OCI-LY3 (cell line): ENCODE data around the gene IL20RA.

Source experiments
- H2AFZ ChIP-seq: fragments of 200-600, 300-600 bp; shearing (Covaris generic); 2 replicates; pipeline ENCODE4 v1.6.0; 2014; ENCODE audit warnings: antibody characterized with exemption, low read depth, low read length
- H3K27ac ChIP-seq: fragments of 200-600, 300-600 bp; sonication (generic); 2 replicates; pipeline ENCODE4 v1.5.1; 2014; ENCODE audit warnings: mild to moderate bottlenecking, low read length, moderate library complexity, mixed read lengths
- H3K27me3 ChIP-seq: fragments of 200-600, 300-600 bp; sonication (generic); 2 replicates; pipeline ENCODE4 v1.6.1; 2014; ENCODE audit warnings: low read depth, low read length, mixed read lengths
- H3K36me3 ChIP-seq: fragments of 200-600, 300-600 bp; sonication (generic); replicated peaks from 2 replicates; pipeline ENCODE3; 2014; ENCODE audit warnings: low read depth, low read length, mixed read lengths
- H3K4me1 ChIP-seq: fragments of 300-600, 200-600 bp; sonication (generic); 2 replicates; pipeline ENCODE4 v1.6.1; 2014; ENCODE audit warnings: low read length, mixed read lengths
- H3K4me2 ChIP-seq: fragments of 200-600, 300-600 bp; sonication (generic); 2 replicates; pipeline ENCODE4 v1.6.1; 2014; ENCODE audit warnings: low read length, mixed read lengths
- H3K4me3 ChIP-seq: fragments of 300-600, 200-600 bp; sonication (generic); 2 replicates; pipeline ENCODE4 v1.5.1; 2014; ENCODE audit warnings: antibody characterized with exemption, mild to moderate bottlenecking, low read length, moderate library complexity
- H3K79me2 ChIP-seq: fragments of 300-600, 200-600 bp; shearing (Covaris generic); 2 replicates; pipeline ENCODE4 v1.6.1; 2014; ENCODE audit warnings: mild to moderate bottlenecking, low read length, mixed read lengths
- H3K9ac ChIP-seq: fragments of 300-600, 200-600 bp; shearing (Covaris generic); 2 replicates; pipeline ENCODE4 v1.6.0; 2014; ENCODE audit warnings: mild to moderate bottlenecking, low read length, moderate library complexity
- H3K9me3 ChIP-seq: fragments of 200-600, 300-600 bp; shearing (Covaris generic); 2 replicates; pipeline ENCODE4 v1.6.1; 2014; ENCODE audit warnings: low read length, mixed read lengths; ENCODE audit not compliant: insufficient read depth
- H4K20me1 ChIP-seq: fragments of 200-600, 300-600 bp; sonication (generic); 2 replicates; pipeline ENCODE4 v1.6.1; 2016; ENCODE audit warnings: low read length, mixed read lengths; ENCODE audit not compliant: insufficient read depth
- EZH2phosphoT487 ChIP-seq: fragments of 200-600 bp; shearing (Covaris generic); IDR thresholded peaks from 2 replicates; pipeline ENCODE4 v1.6.1; 2018; ENCODE audit warnings: antibody characterized with exemption, mixed run types, low read depth
- TF ChIP-seq, protein P1 (sequence below): fragments of 200-600, 300-600 bp; sonication (generic); IDR thresholded peaks from 2 replicates; pipeline ENCODE4 v1.5.1; 2014; ENCODE audit warnings: antibody characterized with exemption, low read length, low read depth

Gene IL20RA

DNA sequence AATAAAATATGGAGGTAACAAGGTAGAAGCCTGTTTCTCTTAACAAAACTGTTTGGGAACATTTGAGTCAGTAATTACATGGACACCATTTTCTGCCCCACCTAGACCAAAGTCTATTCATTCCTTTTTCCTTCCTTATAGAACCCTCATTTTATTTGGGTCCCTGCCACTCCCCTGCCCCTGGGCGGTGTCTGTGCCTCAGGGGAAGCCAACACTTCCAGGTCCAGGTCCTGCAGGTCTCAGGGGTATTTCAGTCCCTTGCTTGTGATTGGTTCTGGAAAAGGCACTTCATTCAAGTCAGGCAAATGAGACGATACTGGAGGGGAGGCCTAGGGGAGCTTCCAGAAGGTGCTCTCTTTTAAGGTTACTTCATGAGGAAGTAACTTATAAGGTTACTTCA lies 80.4 kb downstream of the IL20RA start:
- Histone ChIP-seq H3K9ac (no peak overlapping the region), H4K20me1 (no peaks in the 10 kb centered on the region), H3K27me3 (no peaks in the 10 kb centered on the region), H3K79me2 (no peaks in the 10 kb centered on the region), H3K27ac (no peak overlapping the region), H3K4me3 (no peak overlapping the region), H3K36me3 (no peaks in the 10 kb centered on the region), H3K4me2 (no peak overlapping the region), H3K4me1 (no peaks in the 10 kb centered on the region; the same call in 1 of the 2 replicates), H3K9me3 (no peaks in the 10 kb centered on the region), H2AFZ (no peak overlapping the region)
- TF ChIP-seq EZH2phosphoT487 = no peak
- TF ChIP-seq, protein P1, sequence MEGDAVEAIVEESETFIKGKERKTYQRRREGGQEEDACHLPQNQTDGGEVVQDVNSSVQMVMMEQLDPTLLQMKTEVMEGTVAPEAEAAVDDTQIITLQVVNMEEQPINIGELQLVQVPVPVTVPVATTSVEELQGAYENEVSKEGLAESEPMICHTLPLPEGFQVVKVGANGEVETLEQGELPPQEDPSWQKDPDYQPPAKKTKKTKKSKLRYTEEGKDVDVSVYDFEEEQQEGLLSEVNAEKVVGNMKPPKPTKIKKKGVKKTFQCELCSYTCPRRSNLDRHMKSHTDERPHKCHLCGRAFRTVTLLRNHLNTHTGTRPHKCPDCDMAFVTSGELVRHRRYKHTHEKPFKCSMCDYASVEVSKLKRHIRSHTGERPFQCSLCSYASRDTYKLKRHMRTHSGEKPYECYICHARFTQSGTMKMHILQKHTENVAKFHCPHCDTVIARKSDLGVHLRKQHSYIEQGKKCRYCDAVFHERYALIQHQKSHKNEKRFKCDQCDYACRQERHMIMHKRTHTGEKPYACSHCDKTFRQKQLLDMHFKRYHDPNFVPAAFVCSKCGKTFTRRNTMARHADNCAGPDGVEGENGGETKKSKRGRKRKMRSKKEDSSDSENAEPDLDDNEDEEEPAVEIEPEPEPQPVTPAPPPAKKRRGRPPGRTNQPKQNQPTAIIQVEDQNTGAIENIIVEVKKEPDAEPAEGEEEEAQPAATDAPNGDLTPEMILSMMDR = no peak

DNA sequence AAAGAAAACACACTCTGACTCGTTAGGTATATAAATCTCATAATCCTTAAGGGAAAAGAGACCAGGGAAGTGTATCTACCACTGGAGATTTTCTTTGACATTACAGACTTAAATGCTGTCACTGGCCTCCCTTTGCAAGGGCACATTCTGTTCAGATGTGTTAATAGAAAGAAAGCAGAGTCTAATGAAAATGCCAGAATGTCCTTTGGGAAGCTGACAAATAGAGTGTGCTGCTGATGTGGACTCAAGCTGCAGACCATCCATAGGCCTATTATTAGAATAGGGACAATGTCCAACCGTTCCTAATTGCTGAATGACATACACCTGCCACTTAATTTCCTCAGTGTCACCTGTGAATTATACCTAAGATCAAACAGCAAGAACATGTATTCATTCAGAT lies 81.5 kb downstream of the IL20RA start:
- H3K27ac ChIP-seq = no peak overlapping the region
- H3K27me3 ChIP-seq = no peaks in the 10 kb centered on the region
- H3K79me2 ChIP-seq = no peaks in the 10 kb centered on the region
- H3K36me3 ChIP-seq = no peaks in the 10 kb centered on the region
- H3K9me3 ChIP-seq = no peaks in the 10 kb centered on the region
- H3K4me2 ChIP-seq = no peak overlapping the region
- H3K9ac ChIP-seq = no peak overlapping the region
- H4K20me1 ChIP-seq = no peaks in the 10 kb centered on the region
- no peak for TF ChIP-seq EZH2phosphoT487
- TF ChIP-seq, protein P1 = no peak
- H3K4me3 ChIP-seq = no peak overlapping the region
- H3K4me1 ChIP-seq = no peaks in the 10 kb centered on the region; the same call in 1 of the 2 replicates
- H2AFZ ChIP-seq = no peak overlapping the region

DNA sequence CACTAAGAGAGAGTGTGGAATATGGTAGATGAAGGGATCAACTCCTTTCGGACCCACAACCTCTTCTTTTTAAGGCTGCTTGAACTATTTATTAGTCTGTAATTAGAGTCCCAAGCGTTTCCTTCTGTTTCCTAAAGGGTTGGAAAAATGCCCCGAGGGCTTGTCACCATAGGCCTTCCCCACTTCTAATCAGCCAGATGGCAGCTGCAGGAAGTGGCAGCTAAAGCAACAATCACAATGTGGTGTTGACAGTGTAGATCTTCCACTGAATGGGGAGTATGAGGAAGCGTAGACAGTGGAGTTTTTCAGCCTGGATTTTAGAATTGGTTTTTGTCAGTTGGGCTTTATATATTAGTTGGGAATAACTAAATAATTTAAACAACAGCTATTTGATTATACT lies 82.1 kb downstream of the IL20RA start:
- H3K27me3 ChIP-seq = no peaks in the 10 kb centered on the region
- no peaks in the 10 kb centered on the region for H3K36me3 ChIP-seq
- no peaks in the 10 kb centered on the region for H4K20me1 ChIP-seq
- no peaks in the 10 kb centered on the region for H3K9me3 ChIP-seq
- H3K9ac ChIP-seq = no peak overlapping the region
- no peak overlapping the region for H2AFZ ChIP-seq
- no peaks in the 10 kb centered on the region for H3K79me2 ChIP-seq
- TF ChIP-seq, protein P1 = no peak
- no peak for TF ChIP-seq EZH2phosphoT487
- H3K27ac ChIP-seq = no peak overlapping the region
- H3K4me3 ChIP-seq = no peak overlapping the region
- no peaks in the 10 kb centered on the region; the same call in 1 of the 2 replicates for H3K4me1 ChIP-seq
- H3K4me2 ChIP-seq = no peak overlapping the region

DNA sequence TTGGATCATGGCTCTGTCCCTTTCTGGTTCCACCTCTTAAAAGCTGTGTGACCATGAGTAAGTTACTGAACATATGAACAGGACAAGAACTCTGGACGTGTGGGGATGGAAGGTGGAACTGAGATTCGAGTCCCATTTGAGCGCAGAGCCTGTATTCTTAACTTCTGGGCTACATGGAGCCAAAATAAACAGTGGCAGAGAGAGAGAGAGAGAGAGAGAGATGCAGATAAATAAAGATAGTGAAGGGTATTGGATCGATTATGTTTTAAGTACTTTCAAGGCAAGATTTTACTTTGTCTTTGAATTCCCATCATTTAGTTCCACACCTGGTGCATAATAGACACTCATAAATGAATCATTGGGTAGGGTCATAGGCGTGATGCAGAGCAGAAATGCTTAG lies 82.9 kb downstream of the IL20RA start:
- H2AFZ ChIP-seq = no peak overlapping the region
- no peaks in the 10 kb centered on the region for H4K20me1 ChIP-seq
- H3K4me2 ChIP-seq = no peak overlapping the region

More for the DNA sequence above, 82.9 kb downstream of the IL20RA start:
- no peaks in the 10 kb centered on the region for H3K27me3 ChIP-seq
- TF ChIP-seq, protein P1 = no peak
- no peak for TF ChIP-seq EZH2phosphoT487
- no peak overlapping the region for H3K27ac ChIP-seq
- no peak overlapping the region for H3K4me3 ChIP-seq
- H3K4me1 ChIP-seq = no peaks in the 10 kb centered on the region
- no peaks in the 10 kb centered on the region for H3K36me3 ChIP-seq
- H3K9ac ChIP-seq = no peak overlapping the region
- H3K79me2 ChIP-seq = no peaks in the 10 kb centered on the region
- H3K9me3 ChIP-seq = no peaks in the 10 kb centered on the region
